Muscle of leg (tissue), 11 donors: Measurements from ENCODE around the gene PDE7B. TPM values are rescaled to one million over a fixed set of nuclear protein-coding genes. Genes with fewer than 3 reads are reported as not detected.

Experiments used
- DNase-seq: peaks from one replicate; pipeline ENCODE4 v3.0.0; 2013
- H3K27ac ChIP-seq: one replicate; pipeline ENCODE4 v1.5.1; 2013; ENCODE audit warnings: mild to moderate bottlenecking, low read length, control low read depth
- H3K27me3 ChIP-seq: one replicate; pipeline ENCODE4 v1.6.1; 2013; ENCODE audit warnings: low read length; ENCODE audit not compliant: control insufficient read depth, insufficient read depth
- H3K36me3 ChIP-seq: one replicate; pipeline ENCODE4 v1.6.1; 2013; ENCODE audit warnings: low read length; ENCODE audit not compliant: control insufficient read depth, insufficient read depth
- H3K4me1 ChIP-seq: one replicate; pipeline ENCODE4 v1.6.1; 2013; ENCODE audit warnings: low read length; ENCODE audit not compliant: control insufficient read depth, insufficient read depth
- H3K4me3 ChIP-seq: one replicate; pipeline ENCODE4 v1.5.1; 2013; ENCODE audit warnings: low read length, control low read depth
- H3K9me3 ChIP-seq: replicated peaks from 2 replicates; pipeline ENCODE4 v1.6.1; 2013; ENCODE audit warnings: low read depth, low read length; ENCODE audit not compliant: control insufficient read depth
- WGBS: methylation state at CpG from one replicate; pipeline ENCODE4 v1.1.5; 2013; ENCODE audit warnings: missing lambda C conversion rate; ENCODE audit not compliant: insufficient coverage; 5-methylcytosine and 5-hydroxymethylcytosine counted together
- polyA plus RNA-seq, 8 donors: library from polyadenylated mRNA; unstranded; fragments of 120-200 nt; gene quantifications; one replicate each; pipeline versions ENCODE4 v1.2.1 to v1.2.3, GENCODE V29; 2013; ENCODE audit warnings: inconsistent platforms in 1 of 8, low replicate concordance in 1 of 8; ENCODE audit not compliant: insufficient read length in 8 of 8, insufficient read depth in 1 of 8
- total RNA-seq: library from RNA; stranded (reverse); fragments of 120-200 nt; gene quantifications from one replicate; pipeline ENCODE4 v1.2.4, GENCODE V29; 2013

Gene PDE7B
- total and polyA plus RNA-seq, 9 donors = 6.9 to 10.9 (median 8.6) TPM

- peak; percentile 44 for DNase-seq
- H3K27ac ChIP-seq = peak overlapping the region; percentile 72
These were observed 28.8 kb downstream of the PDE7B start for GRCh38 chr6:135880066-135880972.

DNA sequence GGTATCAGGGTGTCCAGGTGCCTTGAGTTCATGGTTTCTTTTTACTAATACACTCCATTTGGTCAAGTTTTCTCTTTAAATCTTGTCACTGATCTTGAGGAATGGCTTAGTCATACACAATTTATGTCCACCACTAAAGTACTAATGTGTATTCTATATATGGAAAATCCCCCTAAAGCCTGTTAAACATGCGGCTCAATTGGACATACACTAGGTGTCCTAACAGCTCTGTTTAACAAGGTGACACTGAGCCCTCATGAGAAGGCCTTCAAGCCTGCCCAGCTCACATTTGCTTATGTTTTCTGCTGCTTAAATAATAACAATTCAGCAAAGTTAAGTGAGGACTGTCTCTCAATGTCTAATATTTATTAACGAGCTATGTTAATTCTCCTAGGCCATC, 31.5 kb downstream of the PDE7B start:
- H3K9me3 ChIP-seq = no peaks in the 10 kb centered on the region
- no peaks in the 10 kb centered on the region for H3K27me3 ChIP-seq
- DNase-seq = no peak
- H3K36me3 ChIP-seq = no peaks in the 10 kb centered on the region
- H3K4me1 ChIP-seq = peaks cover 2% of the 10 kb centered on the region
- H3K4me3 ChIP-seq = no peak overlapping the region
- H3K27ac ChIP-seq = peak overlapping the region; percentile 22
- WGBS = 40% methylated on average over 1 of the region's 2 CpGs

More at GRCh38 chr6:135880066-135880972, 28.8 kb downstream of the PDE7B start:
- Histone ChIP-seq H3K9me3 (no peaks in the 10 kb centered on the region), H3K27me3 (no peaks in the 10 kb centered on the region), H3K4me3 (peak overlapping the region; percentile 1), H3K36me3 (no peaks in the 10 kb centered on the region), H3K4me1 (peaks cover 2% of the 10 kb centered on the region)
- WGBS = 33% methylated on average over 2 of the region's 7 CpGs

- DNase-seq = no peak
- WGBS = 50% methylated on average over 1 of the region's 2 CpGs
These were observed 32.0 kb downstream of the PDE7B start for GRCh38 chr6:135883536-135883935.

DNA sequence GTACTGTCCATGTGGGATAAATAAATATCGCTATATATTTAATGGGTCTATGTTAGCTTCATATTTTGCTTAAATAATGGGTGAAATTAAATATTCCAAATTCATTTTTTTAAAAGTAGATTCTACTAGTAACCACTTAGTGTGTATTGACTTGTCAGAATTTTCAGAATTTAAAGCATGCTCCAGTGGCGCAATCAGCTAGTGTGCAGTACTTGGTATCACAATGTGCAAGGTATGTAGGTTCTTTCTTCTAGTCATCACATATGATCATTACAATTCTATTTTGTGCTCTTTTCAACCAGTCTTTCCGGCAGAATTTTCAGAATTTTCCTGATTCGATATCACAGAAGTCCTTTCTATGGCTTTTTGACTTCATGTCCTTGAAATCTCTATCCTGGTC, 32.6 kb downstream of the PDE7B start:
- no peak overlapping the region for H3K4me3 ChIP-seq
- no CpG with 5 or more reads among the region's 4 CpGs for WGBS
- no peaks in the 10 kb centered on the region for H3K9me3 ChIP-seq

More at GRCh38 chr6:135883536-135883935, 32.0 kb downstream of the PDE7B start:
- peak overlapping the region; percentile 9 for H3K27ac ChIP-seq
- no peaks in the 10 kb centered on the region for H3K9me3 ChIP-seq
- H3K4me1 ChIP-seq = peaks cover 2% of the 10 kb centered on the region
- H3K36me3 ChIP-seq = no peaks in the 10 kb centered on the region
- no peaks in the 10 kb centered on the region for H3K27me3 ChIP-seq
- H3K4me3 ChIP-seq = no peak overlapping the region

GRCh38 chr6:135887069-135887468, 35.6 kb downstream of the PDE7B start:
- no peak overlapping the region for H3K27ac ChIP-seq
- H3K36me3 ChIP-seq = no peaks in the 10 kb centered on the region
- H3K4me3 ChIP-seq = no peak overlapping the region
- no peak for DNase-seq
- no peaks in the 10 kb centered on the region for H3K9me3 ChIP-seq
- no peaks in the 10 kb centered on the region for H3K27me3 ChIP-seq
- H3K4me1 ChIP-seq = no peaks in the 10 kb centered on the region
- WGBS = no CpG with 5 or more reads among the region's 1 CpG

More for the DNA sequence above, 32.6 kb downstream of the PDE7B start:
- Histone ChIP-seq H3K36me3 (no peaks in the 10 kb centered on the region), H3K27me3 (no peaks in the 10 kb centered on the region), H3K27ac (no peak overlapping the region), H3K4me1 (peaks cover 2% of the 10 kb centered on the region)
- DNase-seq = no peak

DNA sequence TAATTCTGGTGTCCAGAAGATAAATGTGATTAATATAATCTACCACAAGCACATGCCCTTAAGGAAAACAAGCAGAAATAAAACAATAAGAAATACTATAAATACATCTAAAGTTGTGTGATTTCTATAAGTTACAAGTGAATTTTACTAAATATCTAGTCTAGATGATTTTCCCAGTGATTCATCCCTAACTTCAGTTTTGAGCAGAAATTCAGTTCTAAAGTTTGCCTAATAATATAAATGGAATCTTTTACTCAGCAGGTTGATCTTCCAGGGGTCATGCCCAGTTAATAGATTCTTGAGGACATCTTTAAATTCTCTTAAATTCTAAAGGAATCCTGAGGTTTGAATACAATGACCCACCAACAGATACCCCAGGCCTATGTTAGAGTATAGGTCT, 37.3 kb downstream of the PDE7B start:
- no peaks in the 10 kb centered on the region for H3K9me3 ChIP-seq
- H3K4me3 ChIP-seq = no peak overlapping the region
- H3K4me1 ChIP-seq = no peaks in the 10 kb centered on the region
- H3K27ac ChIP-seq = no peak overlapping the region
- no peak for DNase-seq
- H3K36me3 ChIP-seq = no peaks in the 10 kb centered on the region
- no peaks in the 10 kb centered on the region for H3K27me3 ChIP-seq

DNA sequence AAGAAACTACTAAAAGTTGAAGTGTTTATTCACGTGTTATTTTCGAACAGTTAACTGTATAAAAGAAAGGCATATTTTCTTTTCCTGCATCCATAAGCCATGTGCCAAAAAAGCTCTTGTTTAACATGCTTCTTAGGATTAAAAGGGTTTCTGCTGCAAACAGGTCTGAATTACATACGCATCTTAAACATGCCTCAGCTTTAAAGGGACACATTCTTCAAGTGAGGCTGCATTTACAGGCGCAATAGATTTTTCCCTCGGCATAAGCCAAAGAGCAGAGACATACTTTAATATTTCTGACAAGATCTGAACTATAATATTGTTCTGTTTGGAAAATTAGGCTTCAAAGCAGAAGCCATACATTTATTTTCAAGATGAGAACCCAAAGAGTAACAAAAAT, 39.4 kb downstream of the PDE7B start:
- H3K27me3 ChIP-seq = no peaks in the 10 kb centered on the region
- H3K4me1 ChIP-seq = no peaks in the 10 kb centered on the region
- no CpG with 5 or more reads among the region's 5 CpGs for WGBS
- no peak overlapping the region for H3K4me3 ChIP-seq
- H3K27ac ChIP-seq = peak overlapping the region; percentile 22
- peak; percentile 51 for DNase-seq
- no peaks in the 10 kb centered on the region for H3K9me3 ChIP-seq
- no peaks in the 10 kb centered on the region for H3K36me3 ChIP-seq

DNA sequence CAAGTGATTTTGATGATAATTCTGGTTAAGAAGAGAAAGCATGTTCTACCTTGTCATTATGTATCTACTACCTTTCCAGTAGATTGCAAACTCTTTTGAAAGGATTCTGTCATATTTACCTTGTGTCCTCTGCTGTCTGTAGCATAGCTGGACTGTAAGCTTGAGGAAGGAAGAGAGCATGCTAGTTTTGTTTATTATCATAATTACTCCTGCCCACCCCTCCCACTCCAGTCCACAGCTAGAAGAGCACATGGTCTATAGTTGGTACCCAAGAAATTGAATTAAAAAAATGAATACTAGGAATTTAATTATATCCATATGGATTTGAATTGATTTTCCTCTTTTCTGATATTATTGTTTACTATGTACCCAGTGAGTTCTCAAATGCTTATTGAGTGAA, 40.2 kb downstream of the PDE7B start:
- Histone ChIP-seq H3K27ac (no peak overlapping the region), H3K9me3 (no peaks in the 10 kb centered on the region), H3K4me1 (no peaks in the 10 kb centered on the region), H3K27me3 (no peaks in the 10 kb centered on the region), H3K4me3 (no peak overlapping the region), H3K36me3 (peaks cover 7% of the 10 kb centered on the region)
- DNase-seq = no peak

DNA sequence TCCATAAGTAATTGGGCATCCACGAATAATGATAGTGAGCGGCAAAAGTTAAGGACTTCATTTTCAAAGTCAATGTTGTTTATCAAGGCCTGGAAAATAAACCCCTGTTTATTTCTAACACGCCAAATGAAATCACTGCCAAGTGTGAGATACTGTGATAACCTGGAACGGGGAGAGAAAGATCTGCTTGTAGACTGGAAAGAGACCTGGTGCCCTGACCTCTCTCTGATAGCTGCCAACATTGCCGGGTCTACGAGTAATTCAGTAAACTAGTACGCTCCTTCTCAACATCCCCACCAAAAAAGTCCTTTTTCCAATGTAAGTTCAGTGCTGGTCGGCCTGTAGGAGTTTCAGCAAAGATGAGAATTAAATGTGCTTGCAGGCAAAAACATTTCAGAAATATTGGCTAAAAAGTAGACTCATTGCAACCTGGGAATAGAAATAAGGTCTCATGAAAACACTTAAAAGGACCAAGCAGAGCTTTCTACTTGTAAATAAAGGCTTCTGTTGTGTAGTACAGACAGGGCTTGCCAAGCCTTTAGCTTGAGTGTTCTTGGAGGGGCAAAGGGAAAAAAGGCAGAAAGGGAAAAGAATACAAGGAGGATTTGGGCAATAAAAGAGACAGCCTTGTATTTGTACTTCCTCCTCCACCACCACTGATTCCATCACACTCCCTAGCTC, 43.9 kb downstream of the PDE7B start:
- 84% methylated on average over 4 of the region's 8 CpGs for WGBS
- Histone ChIP-seq H3K27ac (peak overlapping the region; percentile 17), H3K9me3 (no peaks in the 10 kb centered on the region), H3K27me3 (no peaks in the 10 kb centered on the region), H3K4me1 (no peaks in the 10 kb centered on the region), H3K36me3 (peaks cover 7% of the 10 kb centered on the region), H3K4me3 (no peak overlapping the region)
- peak; percentile 69 for DNase-seq

DNA sequence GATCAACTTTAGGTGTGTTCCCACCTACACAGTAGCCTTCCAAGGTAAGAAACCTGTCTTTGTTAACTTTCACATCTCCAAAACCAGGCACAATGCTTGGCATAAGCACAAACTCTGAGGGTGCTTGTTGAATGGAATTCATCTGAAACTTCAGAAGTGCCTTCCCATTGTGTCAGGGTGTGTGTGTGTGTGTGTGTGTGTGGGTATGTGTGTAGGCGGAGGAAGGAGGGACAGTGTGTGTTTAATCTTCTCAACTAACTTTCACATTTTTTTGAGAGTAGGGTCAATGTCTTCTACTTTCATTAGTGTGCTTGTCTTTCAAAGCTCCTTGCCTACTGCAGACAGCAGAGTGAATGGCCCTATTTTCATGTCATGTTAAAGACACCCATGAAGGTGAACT, 45.6 kb downstream of the PDE7B start:
- Histone ChIP-seq H3K4me1 (peaks cover 6% of the 10 kb centered on the region), H3K9me3 (no peaks in the 10 kb centered on the region), H3K27ac (no peak overlapping the region), H3K4me3 (no peak overlapping the region), H3K27me3 (no peaks in the 10 kb centered on the region), H3K36me3 (peaks cover 7% of the 10 kb centered on the region)
- no CpG with 5 or more reads among the region's 1 CpG for WGBS
- DNase-seq = no peak
